Liver (tissue), 9 donors: ENCODE measurements around the gene MLF2. TPM values are rescaled to one million over a fixed set of nuclear protein-coding genes. Genes with fewer than 3 reads are reported as not detected.
A peak's percentile ranks its signal among the peaks of the same experiment; 100 is the strongest.

ENCODE experiments used
- DNase-seq: peaks from one replicate; pipeline ENCODE4 v3.0.0-alpha.2; 2017; ENCODE audit warnings: low spot score
- H3K27ac ChIP-seq, 2 donors: one replicate each; pipeline ENCODE4 v1.7.0; 2013; ENCODE audit warnings: inconsistent platforms in 2 of 2, low read length in 2 of 2, control low read depth in 1 of 2, low read depth in 1 of 2, mild to moderate bottlenecking in 1 of 2
- H3K27me3 ChIP-seq, 4 donors: one replicate each; pipeline versions ENCODE4 v1.6.1 to v1.7.0; 2013; ENCODE audit warnings: low read length in 3 of 4, inconsistent platforms in 1 of 4, mild to moderate bottlenecking in 1 of 4, moderate library complexity in 1 of 4; ENCODE audit not compliant: control insufficient read depth in 4 of 4, insufficient read depth in 4 of 4
- H3K36me3 ChIP-seq, 4 donors: one replicate each; pipeline versions ENCODE4 v1.6.1 to v1.7.0; 2013; ENCODE audit warnings: low read length in 3 of 4, mild to moderate bottlenecking in 3 of 4, low read depth in 1 of 4, moderate library complexity in 1 of 4; ENCODE audit not compliant: control insufficient read depth in 4 of 4, insufficient read depth in 3 of 4
- H3K4me1 ChIP-seq, 4 donors: one replicate each; pipeline versions ENCODE4 v1.6.1 to v1.7.0; 2013; ENCODE audit warnings: low read length in 3 of 4, mild to moderate bottlenecking in 3 of 4, moderate library complexity in 1 of 4; ENCODE audit not compliant: control insufficient read depth in 4 of 4, insufficient read depth in 4 of 4
- H3K4me3 ChIP-seq, 3 donors: one replicate each; pipeline versions ENCODE4 v1.6.1 to v1.7.0; 2013; ENCODE audit warnings: low read length in 3 of 3, control low read depth in 1 of 3, low read depth in 1 of 3, mild to moderate bottlenecking in 1 of 3
- H3K9ac ChIP-seq, 2 donors: one replicate each; pipeline ENCODE4 v1.7.0; 2013; ENCODE audit warnings: low read length in 2 of 2, mild to moderate bottlenecking in 2 of 2, moderate library complexity in 2 of 2, control low read depth in 1 of 2, low read depth in 1 of 2
- H3K9me3 ChIP-seq, 4 donors: one replicate each; pipeline versions ENCODE4 v1.6.1 to v1.7.0; 2013; ENCODE audit warnings: low read length in 3 of 4; ENCODE audit not compliant: control insufficient read depth in 4 of 4
- ATF3 ChIP-seq: IDR thresholded peaks from 2 replicates; pipeline ENCODE4 v1.6.1; 2016; ENCODE audit warnings: antibody characterized with exemption
- EGR1 ChIP-seq, 2 donors: IDR thresholded peaks; 2 replicates each; pipeline ENCODE4 v1.6.1; 2016 to 2018; ENCODE audit warnings: antibody characterized with exemption in 2 of 2, low read depth in 2 of 2
- FOXA1 ChIP-seq: IDR thresholded peaks from 2 replicates; pipeline ENCODE4 v1.6.1; 2016; ENCODE audit warnings: antibody characterized with exemption
- FOXA2 ChIP-seq: IDR thresholded peaks from 2 replicates; pipeline ENCODE4 v1.6.1; 2016; ENCODE audit warnings: antibody characterized with exemption
- GABPA ChIP-seq, 2 donors: IDR thresholded peaks in 1 of 2; conservative IDR thresholded peaks in 1 of 2; 2 replicates each; pipeline ENCODE4 v1.6.1; 2016; ENCODE audit warnings: antibody characterized with exemption in 2 of 2, mild to moderate bottlenecking in 1 of 2, moderate library complexity in 1 of 2
- HNF4A ChIP-seq, 2 donors: conservative IDR thresholded peaks; 2 replicates each; pipeline ENCODE4 v1.6.1; 2016; ENCODE audit warnings: antibody characterized with exemption in 2 of 2, mild to moderate bottlenecking in 2 of 2
- HNF4G ChIP-seq: IDR thresholded peaks from 2 replicates; pipeline ENCODE4 v1.6.1; 2016; ENCODE audit warnings: antibody characterized with exemption
- JUND ChIP-seq, 2 donors: IDR thresholded peaks; 2 replicates each; pipeline ENCODE4 v1.6.1; 2016; ENCODE audit warnings: antibody characterized with exemption in 2 of 2
- MAX ChIP-seq: IDR thresholded peaks from 2 replicates; pipeline ENCODE4 v1.6.1; 2016; ENCODE audit warnings: antibody characterized with exemption
- NR2F2 ChIP-seq: IDR thresholded peaks from 2 replicates; pipeline ENCODE4 v1.6.1; 2016; ENCODE audit warnings: antibody characterized with exemption
- RAD21 ChIP-seq, 2 donors: IDR thresholded peaks; 2 replicates each; pipeline ENCODE4 v1.6.1; 2016; ENCODE audit warnings: antibody characterized with exemption in 2 of 2, mild to moderate bottlenecking in 2 of 2
- REST ChIP-seq: IDR thresholded peaks from 2 replicates; pipeline ENCODE4 v1.6.1; 2016; ENCODE audit warnings: antibody characterized with exemption, mild to moderate bottlenecking
- RXRA ChIP-seq, 2 donors: IDR thresholded peaks; 2 replicates each; pipeline ENCODE4 v1.6.1; 2017 to 2018; ENCODE audit warnings: antibody characterized with exemption in 2 of 2, mild to moderate bottlenecking in 1 of 2
- SP1 ChIP-seq: IDR thresholded peaks from 2 replicates; pipeline ENCODE4 v1.6.1; 2018; ENCODE audit warnings: antibody characterized with exemption, mild to moderate bottlenecking
- TAF1 ChIP-seq: conservative IDR thresholded peaks from 2 replicates; pipeline ENCODE4 v1.6.1; 2016; ENCODE audit warnings: antibody characterized with exemption, mild to moderate bottlenecking
- YY1 ChIP-seq: IDR thresholded peaks from 2 replicates; pipeline ENCODE4 v1.6.1; 2016; ENCODE audit warnings: antibody characterized with exemption, mild to moderate bottlenecking
- ZBTB33 ChIP-seq: IDR thresholded peaks from 2 replicates; pipeline ENCODE4 v1.6.1; 2016; ENCODE audit warnings: antibody characterized with exemption
- WGBS: extraction: QIAGEN DNeasy Blood & Tissue Kit; methylation state at CpG from one replicate; pipeline ENCODE4 v1.1.7; 2013; 5-methylcytosine and 5-hydroxymethylcytosine counted together
- polyA plus RNA-seq, 2 donors: library from polyadenylated mRNA; stranded (reverse) in 1 of 2; unstranded in 1 of 2; fragments of 200-250 nt in 1 of 2; fragments of >200 nt in 1 of 2; fragmentation: Nextera tagmentation in 1 of 2; extraction: Ambion mirVana in 1 of 2; gene quantifications; one replicate each; pipeline versions ENCODE4 v1.2.1 to v1.2.3, GENCODE V29; 2013 to 2015
- total RNA-seq, 2 donors: library from RNA; depleted of rRNA; stranded (reverse); fragments of >200 nt; gene quantifications; one replicate each; pipeline ENCODE4 v1.2.3, GENCODE V29; 2014
- TF ChIP-seq, protein P1 (sequence below): fragments of 150-350 bp; IDR thresholded peaks from 2 replicates; pipeline ENCODE4 v1.5.1; 2017; ENCODE audit warnings: improper control_type of control experiment, low read depth, low read length; ENCODE audit not compliant: missing input control
- donor health status: healthy.
- donor health status: healthy.
- donor health status: healthy.
- donor health status: healthy.
- donor health status: healthy.

Gene MLF2
- total and polyA plus RNA-seq, 4 donors = 59.6 to 235 (median 163) TPM

GRCh38 chr12:6765048-6765633, 12.2 kb upstream of the MLF2 start:
- peak overlapping the region; percentile 88 to 93 for H3K27ac ChIP-seq
- WGBS = 46% methylated on average over 7 of the region's 7 CpGs
- H3K9ac ChIP-seq = no peak overlapping the region
- H3K4me1 ChIP-seq = peaks cover 13 to 59% (median 50%) of the 10 kb centered on the region in 4 donors
- TF ChIP-seq MAX (no peak), HNF4A (conservative IDR thresholded peaks at IDR 0.05) (no peak), HNF4G (no peak), ATF3 (no peak), EGR1 (IDR thresholded peaks at IDR 0.05; ENCODE audit: low read depth in 2 of 2) (no peak), TAF1 (no peak), GABPA (IDR thresholded peaks at IDR 0.05 in 1 of 2, conservative IDR thresholded peaks at IDR 0.05 in 1 of 2) (no peak)
- no peak for DNase-seq
- H3K27me3 ChIP-seq = no peaks in the 10 kb centered on the region
- no peaks in the 10 kb centered on the region for H3K9me3 ChIP-seq
- peaks cover 0 to 5% (median 3%) of the 10 kb centered on the region in 4 donors for H3K36me3 ChIP-seq
- peak overlapping the region in 1 of 3 donors; percentile 65 for H3K4me3 ChIP-seq

DNA sequence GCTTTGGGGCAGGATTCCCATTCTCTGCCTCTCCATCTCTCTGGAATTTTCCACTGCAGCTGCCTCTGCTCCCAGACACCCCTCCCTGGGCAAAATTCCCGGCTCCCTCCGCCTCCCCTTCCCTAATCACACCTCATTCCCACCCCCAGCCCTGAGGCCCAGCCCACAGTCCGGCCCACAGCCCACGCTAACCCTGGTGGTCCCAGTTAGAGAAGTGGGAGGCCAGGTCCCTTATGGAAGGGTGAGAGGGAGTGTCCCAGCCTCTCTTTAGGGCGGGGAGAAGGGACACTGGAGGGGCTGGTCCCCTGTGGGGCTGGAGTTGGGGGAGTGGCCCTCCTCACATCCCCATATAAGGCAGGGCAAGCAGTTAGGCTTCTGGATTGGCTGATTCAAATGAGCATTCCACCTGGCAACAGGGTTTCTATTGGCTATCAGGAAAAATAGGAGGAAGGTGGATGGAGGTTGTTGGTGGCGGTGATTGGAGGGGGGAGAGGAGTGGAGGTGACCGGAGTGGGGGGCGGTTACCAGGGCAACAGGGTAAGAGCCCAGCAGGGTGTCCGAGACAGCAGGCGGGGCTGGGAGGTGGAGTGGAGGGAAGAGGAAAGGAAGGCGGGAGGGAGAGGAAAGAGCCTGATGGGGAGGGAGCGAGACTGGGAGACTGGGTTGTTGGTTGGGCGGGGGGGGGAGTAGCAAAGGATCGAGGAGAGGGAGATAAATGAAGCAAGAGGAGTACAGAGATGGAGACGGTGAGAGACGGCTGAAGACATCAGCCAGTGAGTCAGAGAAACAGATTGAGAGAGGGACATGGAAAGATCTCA, 11.3 kb upstream of the MLF2 start:
- peaks cover 0 to under 1% (median under 1%) of the 10 kb centered on the region in 4 donors for H3K36me3 ChIP-seq
- peak overlapping the region in 1 of 3 donors; percentile 14 for H3K4me3 ChIP-seq
- DNase-seq = peak; percentile 74
- peaks cover 12 to 54% (median 47%) of the 10 kb centered on the region in 4 donors for H3K4me1 ChIP-seq
- peak overlapping the region in 1 of 2 donors; percentile 54 for H3K9ac ChIP-seq
- no peaks in the 10 kb centered on the region for H3K27me3 ChIP-seq
- 2% methylated on average over 16 of the region's 16 CpGs for WGBS
- TF ChIP-seq ATF3 (no peak), HNF4G (no peak), ZBTB33 (peak; percentile 18), YY1 (peak; percentile 52), TAF1 (no peak), RXRA (IDR thresholded peaks at IDR 0.05) (peak; percentile 50 to 56), JUND (IDR thresholded peaks at IDR 0.05) (no peak), FOXA1 (no peak), NR2F2 (peak; percentile 69), SP1 (peak; percentile 89), MAX (peak; percentile 42), RAD21 (IDR thresholded peaks at IDR 0.05) (peak in 1 of 2 donors; percentile 22), HNF4A (conservative IDR thresholded peaks at IDR 0.05) (peak; percentile 23 to 46), GABPA (IDR thresholded peaks at IDR 0.05 in 1 of 2, conservative IDR thresholded peaks at IDR 0.05 in 1 of 2) (peak in 1 of 2 donors; percentile 51), REST (peak; percentile 73), FOXA2 (no peak), EGR1 (IDR thresholded peaks at IDR 0.05; ENCODE audit: low read depth in 2 of 2) (peak; percentile 56 to 81)
- TF ChIP-seq, protein P1, sequence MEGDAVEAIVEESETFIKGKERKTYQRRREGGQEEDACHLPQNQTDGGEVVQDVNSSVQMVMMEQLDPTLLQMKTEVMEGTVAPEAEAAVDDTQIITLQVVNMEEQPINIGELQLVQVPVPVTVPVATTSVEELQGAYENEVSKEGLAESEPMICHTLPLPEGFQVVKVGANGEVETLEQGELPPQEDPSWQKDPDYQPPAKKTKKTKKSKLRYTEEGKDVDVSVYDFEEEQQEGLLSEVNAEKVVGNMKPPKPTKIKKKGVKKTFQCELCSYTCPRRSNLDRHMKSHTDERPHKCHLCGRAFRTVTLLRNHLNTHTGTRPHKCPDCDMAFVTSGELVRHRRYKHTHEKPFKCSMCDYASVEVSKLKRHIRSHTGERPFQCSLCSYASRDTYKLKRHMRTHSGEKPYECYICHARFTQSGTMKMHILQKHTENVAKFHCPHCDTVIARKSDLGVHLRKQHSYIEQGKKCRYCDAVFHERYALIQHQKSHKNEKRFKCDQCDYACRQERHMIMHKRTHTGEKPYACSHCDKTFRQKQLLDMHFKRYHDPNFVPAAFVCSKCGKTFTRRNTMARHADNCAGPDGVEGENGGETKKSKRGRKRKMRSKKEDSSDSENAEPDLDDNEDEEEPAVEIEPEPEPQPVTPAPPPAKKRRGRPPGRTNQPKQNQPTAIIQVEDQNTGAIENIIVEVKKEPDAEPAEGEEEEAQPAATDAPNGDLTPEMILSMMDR = no peak
- H3K27ac ChIP-seq = peak overlapping the region; percentile 78 to 93
- no peaks in the 10 kb centered on the region for H3K9me3 ChIP-seq
